Thyroid gland (tissue), 4 donors: ENCODE data around the gene TRANK1. TPM values are rescaled to one million over a fixed set of nuclear protein-coding genes. Genes with fewer than 3 reads are reported as not detected.

Experiments used
- DNase-seq, 2 donors: peaks; one replicate each; pipeline ENCODE4 v3.0.0-alpha.2; 2019
- H3K27ac ChIP-seq, 3 donors: fragments of 200-600 bp; sonication (generic); 1 replicate in 2 of 3; 2 replicates in 1 of 3; pipeline ENCODE4 v1.5.1; 2016 to 2019; ENCODE audit warnings: mild to moderate bottlenecking in 1 of 3, moderate library complexity in 1 of 3
- H3K27me3 ChIP-seq: fragments of 200-600 bp; sonication (generic); one replicate; pipeline ENCODE4 v1.5.1; 2019
- H3K36me3 ChIP-seq, 2 donors: fragments of 200-600 bp; sonication (generic); one replicate each; pipeline ENCODE4 v1.5.1; 2016 to 2019
- H3K4me1 ChIP-seq, 2 donors: fragments of 200-600 bp; sonication (generic); one replicate each; pipeline ENCODE4 v1.5.1; 2017 to 2019
- H3K4me3 ChIP-seq, 3 donors: fragments of 200-600 bp; sonication (generic); replicated peaks in 1 of 3; 1 replicate in 2 of 3; 2 replicates in 1 of 3; pipeline ENCODE4 v1.5.1; 2016; ENCODE audit warnings: mild to moderate bottlenecking in 1 of 3
- H3K9me3 ChIP-seq: fragments of 200-600 bp; sonication (generic); one replicate; pipeline ENCODE4 v1.5.1; 2017
- POLR2A ChIP-seq, 2 donors: fragments of 450-650 bp; IDR thresholded peaks; one replicate each; pipeline ENCODE4 v1.6.1; 2017; ENCODE audit warnings: antibody characterized with exemption in 2 of 2, mild to moderate bottlenecking in 2 of 2, moderate library complexity in 1 of 2
- WGBS, 2 donors: methylation state at CpG; one replicate each; pipeline ENCODE4 v1.1.5; 2017; 5-methylcytosine and 5-hydroxymethylcytosine counted together
- intact Hi-C: fragments of 100-400 bp; cut with DNase I; formaldehyde crosslinking; loops from one replicate; pipeline ENCODE4 v1.15.1; 2023
- total RNA-seq, 4 donors: library from RNA; depleted of rRNA; stranded (reverse); fragments of >200 nt; gene quantifications; one replicate each; pipeline ENCODE4 v1.2.3, GENCODE V29; 2016
- TF ChIP-seq, protein P1 (sequence below), 6 experiments: fragments of 200-600 bp in 3 of 6; fragments of 450-650 bp in 3 of 6; sonication (generic) in 3 of 6; IDR thresholded peaks; one replicate each; pipeline ENCODE4 v1.5.1; 2016 to 2019; ENCODE audit warnings: antibody characterized with exemption in 6 of 6, mild to moderate bottlenecking in 2 of 6, inconsistent platforms in 1 of 6, moderate library complexity in 1 of 6

Gene TRANK1
- total RNA-seq, 4 donors from 2014 or later: 11.7 to 26.3 (median 18.5) TPM

- Histone ChIP-seq H3K27me3 (no peaks in the 10 kb centered on the region), H3K27ac (no peak overlapping the region), H3K4me1 (no peaks in the 10 kb centered on the region), H3K36me3 (peaks cover 4 to 20% of the 10 kb centered on the region in 2 donors), H3K9me3 (no peaks in the 10 kb centered on the region), H3K4me3 (no peak overlapping the region)
- DNase-seq: no peak
- TF ChIP-seq, protein P1, sequence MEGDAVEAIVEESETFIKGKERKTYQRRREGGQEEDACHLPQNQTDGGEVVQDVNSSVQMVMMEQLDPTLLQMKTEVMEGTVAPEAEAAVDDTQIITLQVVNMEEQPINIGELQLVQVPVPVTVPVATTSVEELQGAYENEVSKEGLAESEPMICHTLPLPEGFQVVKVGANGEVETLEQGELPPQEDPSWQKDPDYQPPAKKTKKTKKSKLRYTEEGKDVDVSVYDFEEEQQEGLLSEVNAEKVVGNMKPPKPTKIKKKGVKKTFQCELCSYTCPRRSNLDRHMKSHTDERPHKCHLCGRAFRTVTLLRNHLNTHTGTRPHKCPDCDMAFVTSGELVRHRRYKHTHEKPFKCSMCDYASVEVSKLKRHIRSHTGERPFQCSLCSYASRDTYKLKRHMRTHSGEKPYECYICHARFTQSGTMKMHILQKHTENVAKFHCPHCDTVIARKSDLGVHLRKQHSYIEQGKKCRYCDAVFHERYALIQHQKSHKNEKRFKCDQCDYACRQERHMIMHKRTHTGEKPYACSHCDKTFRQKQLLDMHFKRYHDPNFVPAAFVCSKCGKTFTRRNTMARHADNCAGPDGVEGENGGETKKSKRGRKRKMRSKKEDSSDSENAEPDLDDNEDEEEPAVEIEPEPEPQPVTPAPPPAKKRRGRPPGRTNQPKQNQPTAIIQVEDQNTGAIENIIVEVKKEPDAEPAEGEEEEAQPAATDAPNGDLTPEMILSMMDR (IDR thresholded peaks at IDR 0.05): no peak
- no peak for TF ChIP-seq POLR2A (IDR thresholded peaks at IDR 0.05)
- intact Hi-C loops: no loop called here
- WGBS, 2 donors: 92 to 94% methylated on average over 4 of the region's 4 CpGs
Observed at GRCh38 chr3:36824443-36824842, 120.4 kb downstream of the TRANK1 start.

DNA sequence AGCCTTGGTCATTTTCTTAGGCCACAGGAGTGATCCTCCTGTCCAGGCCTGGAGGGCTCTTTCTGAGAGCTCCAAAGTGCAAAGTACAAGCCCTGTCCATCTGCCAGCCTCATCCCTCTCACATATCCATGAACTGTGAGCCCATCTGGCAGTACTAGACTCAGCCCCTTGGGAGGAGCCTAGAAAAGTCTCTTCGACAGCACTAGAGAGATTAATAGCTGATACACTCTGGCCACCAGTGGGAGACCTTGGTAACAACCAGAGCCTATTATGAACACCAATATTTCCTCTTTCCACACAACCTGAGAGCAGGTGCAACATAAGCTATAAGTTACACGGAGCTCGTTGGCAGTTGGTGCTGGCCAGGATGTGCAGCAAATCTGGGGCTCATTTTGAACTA, 121.0 kb downstream of the TRANK1 start:
- WGBS, 2 donors: 62 to 88% methylated on average over 3 of the region's 3 CpGs
- no peaks in the 10 kb centered on the region for H3K27me3 ChIP-seq
- no peak for TF ChIP-seq POLR2A (IDR thresholded peaks at IDR 0.05)
- TF ChIP-seq, protein P1 (IDR thresholded peaks at IDR 0.05): no peak
- DNase-seq: no peak
- H3K36me3 ChIP-seq: peaks cover 4 to 20% of the 10 kb centered on the region in 2 donors
- no peaks in the 10 kb centered on the region for H3K4me1 ChIP-seq
- H3K9me3 ChIP-seq: no peaks in the 10 kb centered on the region
- intact Hi-C loops: no loop called here
- no peak overlapping the region for H3K4me3 ChIP-seq
- H3K27ac ChIP-seq: no peak overlapping the region

DNA sequence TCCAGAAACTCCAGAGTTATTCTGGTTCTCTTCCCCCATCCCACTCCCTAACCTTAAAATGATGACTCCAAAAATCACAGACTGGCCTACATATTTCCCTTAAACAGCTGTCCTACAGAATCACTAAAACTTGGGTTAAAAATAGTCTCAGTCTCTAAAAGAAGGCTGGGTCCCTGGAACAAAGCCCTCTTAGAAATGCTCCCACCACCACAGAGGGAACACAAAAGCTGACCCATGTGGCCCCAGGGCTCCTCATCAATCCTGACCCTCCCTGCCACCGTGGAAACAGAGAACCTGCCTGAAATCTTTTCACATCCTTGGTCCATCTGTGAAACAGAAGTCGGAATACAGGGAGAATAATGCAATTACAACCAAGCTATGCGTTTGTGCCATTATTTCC, 124.8 kb downstream of the TRANK1 start:
- 86 to 87% methylated on average over 3 of the region's 3 CpGs for WGBS, 2 donors
- Histone ChIP-seq H3K4me1 (no peaks in the 10 kb centered on the region), H3K36me3 (no peaks in the 10 kb centered on the region), H3K9me3 (no peaks in the 10 kb centered on the region), H3K27ac (no peak overlapping the region), H3K4me3 (no peak overlapping the region), H3K27me3 (no peaks in the 10 kb centered on the region)
- no peak for DNase-seq
- TF ChIP-seq POLR2A (IDR thresholded peaks at IDR 0.05): no peak
- TF ChIP-seq, protein P1 (IDR thresholded peaks at IDR 0.05): no peak
- intact Hi-C loops: no loop called here

GRCh38 chr3:36817806-36818533, 126.9 kb downstream of the TRANK1 start:
- 81 to 85% methylated on average over 6 of the region's 6 CpGs for WGBS, 2 donors
- no peak overlapping the region for H3K27ac ChIP-seq
- peaks cover 4 to 8% of the 10 kb centered on the region in 2 donors for H3K4me1 ChIP-seq
- no peaks in the 10 kb centered on the region for H3K9me3 ChIP-seq
- H3K27me3 ChIP-seq: no peaks in the 10 kb centered on the region
- intact Hi-C loops: no loop called here
- no peak overlapping the region for H3K4me3 ChIP-seq
- H3K36me3 ChIP-seq: no peaks in the 10 kb centered on the region
- no peak for DNase-seq
- TF ChIP-seq, protein P1 (IDR thresholded peaks at IDR 0.05): no peak
- no peak for TF ChIP-seq POLR2A (IDR thresholded peaks at IDR 0.05)

DNA sequence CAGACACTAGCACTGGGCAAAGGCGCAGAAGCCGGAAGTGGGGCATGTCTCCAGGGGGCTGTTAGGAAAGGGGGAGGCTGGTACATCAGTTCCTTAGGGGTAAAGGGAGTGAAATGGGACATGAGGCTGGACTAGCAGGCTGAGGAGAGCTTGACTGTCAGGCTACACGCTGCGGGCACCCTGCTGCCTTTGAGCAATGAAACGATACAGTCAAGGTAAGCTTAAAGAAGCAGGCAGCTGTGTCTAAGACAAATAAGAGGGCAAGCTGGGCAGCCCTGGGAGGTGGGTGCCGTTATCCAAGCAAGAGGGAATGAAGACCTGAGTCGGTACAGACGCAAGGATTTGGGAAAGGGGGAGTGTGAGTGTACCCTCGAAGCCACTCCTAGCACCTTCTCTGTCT, 129.5 kb downstream of the TRANK1 start:
- Histone ChIP-seq H3K36me3 (no peaks in the 10 kb centered on the region), H3K4me1 (peaks cover 4 to 8% of the 10 kb centered on the region in 2 donors), H3K4me3 (no peak overlapping the region), H3K27ac (no peak overlapping the region), H3K27me3 (no peaks in the 10 kb centered on the region), H3K9me3 (no peaks in the 10 kb centered on the region)
- TF ChIP-seq, protein P1 (IDR thresholded peaks at IDR 0.05): no peak
- no peak for TF ChIP-seq POLR2A (IDR thresholded peaks at IDR 0.05)
- DNase-seq: no peak
- 81 to 83% methylated on average over 9 of the region's 9 CpGs for WGBS, 2 donors
- intact Hi-C loops: no loop called here
